HEK293 (cell line): ENCODE results near the gene PLOD3.

Experiments
- CTCF ChIP-seq: fragments of 450-650 bp; formaldehyde crosslinking; IDR thresholded peaks from 2 replicates; pipeline ENCODE4 v1.5.1; 2016; ENCODE audit warnings: missing biosample characterization, missing genetic modification characterization
- MYNN ChIP-seq: fragments of 450-650 bp; formaldehyde crosslinking; IDR thresholded peaks from 2 replicates; pipeline ENCODE4 v1.5.1; 2016; ENCODE audit warnings: missing biosample characterization, missing genetic modification characterization, borderline replicate concordance
- PRDM2 ChIP-seq: fragments of 450-650 bp; formaldehyde crosslinking; IDR thresholded peaks from 2 replicates; pipeline ENCODE4 v1.5.1; 2016; ENCODE audit warnings: missing biosample characterization, missing genetic modification characterization, borderline replicate concordance
- ZNF274 ChIP-seq, 2 experiments: fragments of 200-500 bp in 1 of 2; fragments of 450-650 bp in 1 of 2; sonication (Bioruptor generic) in 1 of 2; formaldehyde crosslinking in 1 of 2; IDR thresholded peaks; 2 replicates each; pipeline versions ENCODE4 v1.5.1 to v1.6.1; 2014 to 2016; ENCODE audit warnings: borderline replicate concordance in 1 of 2, inconsistent platforms in 1 of 2, low read length in 1 of 2, missing biosample characterization in 1 of 2, missing genetic modification characterization in 1 of 2
- ZNF785 ChIP-seq: fragments of 450-650 bp; formaldehyde crosslinking; IDR thresholded peaks from 2 replicates; pipeline ENCODE4 v1.5.1; 2016; ENCODE audit warnings: missing biosample characterization, missing genetic modification characterization

DNA sequence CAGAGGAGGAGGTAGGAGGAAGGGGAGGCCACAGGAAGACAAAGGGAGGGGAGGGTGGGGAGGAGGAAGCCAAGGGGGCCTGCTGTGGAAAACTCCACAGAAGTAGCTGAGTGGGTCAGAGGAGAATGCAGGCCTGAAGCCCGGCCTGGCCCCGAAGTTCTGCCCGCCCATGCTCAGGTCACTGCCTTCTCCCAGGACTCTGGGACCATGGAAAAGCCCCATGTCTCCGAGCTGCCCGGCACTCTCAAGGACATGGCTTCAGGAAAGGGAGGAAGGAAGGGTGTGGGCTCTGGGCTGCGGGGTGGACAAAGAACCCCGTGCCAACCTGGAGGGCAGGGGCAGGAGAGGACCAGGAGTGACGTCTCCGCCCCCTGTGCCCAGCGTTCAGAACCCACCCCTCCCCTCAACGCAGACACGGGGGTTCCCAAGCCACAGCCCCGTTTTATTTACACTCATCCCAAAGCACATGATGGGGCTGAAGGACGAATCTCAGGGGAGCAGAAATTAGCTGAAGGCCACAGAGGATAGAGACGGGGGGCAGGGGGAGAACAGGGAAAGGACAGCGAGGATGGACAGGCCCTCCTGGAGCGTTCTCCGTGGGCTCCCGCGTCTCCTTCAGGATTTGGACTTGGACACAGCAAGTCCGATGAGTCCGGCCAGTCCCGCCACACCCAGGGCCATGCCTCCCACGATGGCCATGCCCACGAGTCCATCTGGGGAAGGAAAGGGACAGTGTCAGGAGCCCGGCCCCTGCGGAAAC, 22.0 kb upstream of the PLOD3 start:
- no peak for TF ChIP-seq MYNN (tag by site-specific recombination)
- no peak for TF ChIP-seq PRDM2 (tag by site-specific recombination)
- no peak for TF ChIP-seq CTCF (tag by site-specific recombination)
- no peak for TF ChIP-seq ZNF274 (IDR thresholded peaks at IDR 0.05; ENCODE audit: low read length)
- no peak for TF ChIP-seq ZNF274 (tag by site-specific recombination; IDR thresholded peaks at IDR 0.05; ENCODE audit: borderline replicate concordance)
- TF ChIP-seq ZNF785 (tag by site-specific recombination), result no peak
